GM21825 (cell line): Measurements from ENCODE around the gene STEAP1.
"Not testable (repeated sequence)": the region's sequence is repeated elsewhere in the genome, so short reads cannot be mapped to it uniquely, and the experiment has no call there.

Source experiments
- ATAC-seq: cut with Tn5 transposase; IDR thresholded peaks from one replicate; pipeline ENCODE4 v1.9.1; 2021; ENCODE audit warnings: mild to moderate bottlenecking, moderate library complexity; ENCODE audit not compliant: unreplicated experiment

The STEAP1 gene

GRCh38 chr7:90153943-90154771 lies at the start of gene STEAP1:
Gene STEAP1 (plus strand): TSS chr7:90154469. CDS start chr7:90159789, 5,320 bp downstream.
- ATAC-seq: peak; percentile 98

- not testable (repeated sequence) for ATAC-seq
Observed at GRCh38 chr7:90114972-90115371, 39.3 kb upstream of the STEAP1 start.

GRCh38 chr7:90118551-90119177 lies 35.6 kb upstream of the STEAP1 start:
- not testable (repeated sequence) for ATAC-seq

- no peak for ATAC-seq
Observed at GRCh38 chr7:90119178-90119971, 34.9 kb upstream of the STEAP1 start.

- ATAC-seq: not testable (repeated sequence)
Observed at GRCh38 chr7:90120205-90120604, 34.1 kb upstream of the STEAP1 start.

- not testable (repeated sequence) for ATAC-seq
Observed at GRCh38 chr7:90131746-90132145, 22.5 kb upstream of the STEAP1 start.

GRCh38 chr7:90147079-90147960 lies 6.9 kb upstream of the STEAP1 start:
- not testable (repeated sequence) for ATAC-seq

- ATAC-seq: not testable (repeated sequence)
Observed at GRCh38 chr7:90149428-90149827, 4.8 kb upstream of the STEAP1 start.

- ATAC-seq: not testable (repeated sequence)
Observed at GRCh38 chr7:90151884-90152283, 2.4 kb upstream of the STEAP1 start.

GRCh38 chr7:90152642-90153253 lies 1.5 kb upstream of the STEAP1 start:
- not testable (repeated sequence) for ATAC-seq

DNA sequence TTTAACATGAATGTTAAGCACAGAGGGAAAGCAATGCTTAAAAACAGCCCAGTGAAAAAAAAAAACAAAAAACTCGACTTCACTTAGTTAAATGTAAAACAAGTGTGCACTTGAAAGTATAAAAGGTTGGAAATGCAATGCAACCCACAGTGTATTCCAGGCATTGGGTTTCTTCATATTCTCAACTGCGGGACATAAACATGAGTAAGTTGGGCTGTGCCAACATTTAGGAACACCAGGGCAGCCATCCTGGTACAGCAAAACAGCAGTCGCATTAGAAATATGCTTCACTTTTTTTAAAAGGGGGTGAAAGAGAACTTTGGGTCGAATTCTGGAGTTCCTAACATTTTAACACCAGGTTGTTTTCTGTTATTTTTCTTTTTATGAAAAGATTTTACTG lies 937 bp downstream of the STEAP1 start:
- no peak for ATAC-seq

DNA sequence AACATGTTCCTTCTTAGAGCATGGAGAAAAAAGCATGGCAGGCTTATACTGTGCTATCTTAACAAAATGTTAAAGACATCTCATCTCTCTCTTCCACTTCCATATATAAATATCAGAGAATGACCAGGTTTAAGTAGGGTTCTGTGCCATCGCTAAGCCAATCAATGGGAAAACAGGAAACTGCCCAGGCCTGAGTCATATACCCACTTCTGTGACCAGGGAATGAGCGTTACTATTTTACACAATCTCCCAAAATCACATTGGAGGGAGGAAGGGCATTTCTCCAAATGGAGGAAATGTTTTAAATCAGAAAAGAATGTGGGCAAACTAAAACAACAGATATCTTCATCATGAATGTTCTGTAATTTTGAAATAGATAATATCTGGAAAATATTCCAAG lies 3.1 kb downstream of the STEAP1 start:
- not testable (repeated sequence) for ATAC-seq

GRCh38 chr7:90157761-90158350 lies 3.6 kb downstream of the STEAP1 start:
- not testable (repeated sequence) for ATAC-seq

- no peak for ATAC-seq
Observed at GRCh38 chr7:90163534-90163933, 9.3 kb downstream of the STEAP1 start.

DNA sequence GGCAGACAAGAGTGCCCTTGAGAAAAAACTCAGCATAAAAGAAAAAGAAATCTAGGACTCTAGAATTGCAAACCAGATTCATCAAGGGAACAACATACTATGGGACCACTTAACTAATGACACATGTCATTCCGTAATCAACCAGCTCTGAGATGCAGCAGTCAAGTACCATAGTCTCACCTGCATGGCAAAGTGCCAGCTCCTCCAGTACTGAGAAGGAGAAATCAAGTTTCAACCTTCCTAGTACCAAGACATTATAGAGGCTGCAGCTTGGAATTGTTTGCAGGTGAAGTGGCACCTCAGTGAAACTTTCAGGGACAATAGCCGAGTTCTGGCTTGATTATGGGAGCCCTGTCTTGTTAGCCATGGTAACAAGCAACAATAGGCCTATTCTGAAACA lies 11.5 kb downstream of the STEAP1 start:
- no peak for ATAC-seq

DNA sequence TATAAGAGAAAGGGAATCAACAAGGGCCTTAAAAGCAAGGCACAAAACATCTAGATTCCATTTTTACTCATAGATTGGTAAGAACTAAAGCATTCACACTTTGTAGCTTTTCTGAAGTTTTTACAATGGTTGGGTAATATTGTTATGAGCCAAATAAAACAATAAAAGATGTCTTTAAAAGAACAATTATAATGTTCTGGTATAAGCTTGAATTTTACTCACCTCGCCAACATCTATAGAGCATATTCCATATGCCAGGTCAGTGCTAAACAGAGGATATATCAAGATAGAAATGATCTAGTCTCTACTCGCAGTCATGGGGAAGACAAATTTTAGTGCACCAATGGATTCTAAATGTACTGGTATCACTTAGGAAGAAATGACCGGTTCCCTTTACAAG lies 11.9 kb downstream of the STEAP1 start:
- ATAC-seq: no peak

DNA sequence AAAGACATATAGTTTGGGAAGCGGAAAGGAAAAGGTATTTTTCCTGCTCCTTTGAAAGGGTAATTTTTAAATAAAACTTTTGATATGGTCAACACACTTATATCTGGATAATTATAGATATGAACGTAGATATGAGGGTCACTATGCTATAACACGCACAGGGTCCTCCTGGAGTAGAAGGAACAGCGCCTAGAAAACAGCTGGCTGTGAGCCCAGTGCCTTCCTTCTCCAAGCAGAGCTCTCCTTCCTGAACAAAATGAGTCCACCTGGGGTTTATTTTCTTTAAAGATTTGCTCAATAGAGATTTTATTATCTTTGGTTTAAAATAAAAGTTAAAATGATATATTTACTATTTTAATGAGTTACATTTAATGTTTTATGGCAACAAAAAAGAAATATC lies 13.1 kb downstream of the STEAP1 start:
- no peak for ATAC-seq

GRCh38 chr7:90169891-90170290 lies 15.6 kb downstream of the STEAP1 start:
- ATAC-seq: no peak

- no peak for ATAC-seq
Observed at GRCh38 chr7:90172121-90172520, 17.9 kb downstream of the STEAP1 start.

- no peak for ATAC-seq
Observed at GRCh38 chr7:90172624-90173023, 18.4 kb downstream of the STEAP1 start.
